Activated CD8-positive, alpha-beta memory T cell treated with anti-CD3 and anti-CD28 coated beads for 24 hours (primary cell): ENCODE results near the gene TMEM200B.
"Not testable (repeated sequence)": the region's sequence is repeated elsewhere in the genome, so short reads cannot be mapped to it uniquely, and the experiment has no call there.

ENCODE experiments used
- DNase-seq: peaks from one replicate; pipeline ENCODE4 v3.0.0-alpha.2; 2020

The TMEM200B gene

DNA sequence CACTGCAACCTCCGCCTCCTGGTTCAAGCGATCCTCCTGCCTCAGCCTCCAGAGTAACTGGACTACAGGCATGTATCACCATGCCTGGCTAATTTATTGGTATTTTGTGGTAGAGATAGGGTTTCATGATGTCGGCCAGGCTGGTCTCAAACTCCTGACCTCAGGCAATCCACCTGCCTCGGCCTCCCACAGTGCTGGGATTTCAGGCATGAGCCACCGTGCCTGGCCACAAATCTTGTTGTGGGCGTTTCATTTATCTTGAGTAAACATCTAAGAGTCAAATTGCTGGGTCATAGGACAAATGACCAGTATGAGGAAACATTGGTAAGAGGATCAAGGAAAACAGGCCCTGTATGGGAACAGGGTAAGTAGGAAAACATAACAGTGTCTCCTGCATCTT is 17.9 kb downstream of the TMEM200B start:
- DNase-seq, result no peak

DNA sequence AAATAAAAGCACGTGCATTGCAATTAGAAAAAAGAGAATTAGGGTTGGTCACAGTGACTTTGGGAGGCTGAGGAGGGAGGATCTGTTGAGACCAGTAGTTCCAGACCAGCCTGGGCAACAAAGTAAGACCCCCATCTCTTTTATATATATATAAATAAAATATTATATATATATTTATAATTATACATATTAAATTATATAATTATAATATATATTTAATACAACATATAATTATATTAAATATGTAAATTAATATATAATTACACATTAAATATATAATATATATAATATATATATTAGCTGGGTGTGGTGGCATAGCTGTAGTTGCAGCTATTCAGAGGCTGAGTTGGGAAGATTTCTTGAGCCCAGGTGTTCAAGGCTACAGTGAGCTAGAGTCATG is 23.2 kb downstream of the TMEM200B start:
- no peak for DNase-seq

DNA sequence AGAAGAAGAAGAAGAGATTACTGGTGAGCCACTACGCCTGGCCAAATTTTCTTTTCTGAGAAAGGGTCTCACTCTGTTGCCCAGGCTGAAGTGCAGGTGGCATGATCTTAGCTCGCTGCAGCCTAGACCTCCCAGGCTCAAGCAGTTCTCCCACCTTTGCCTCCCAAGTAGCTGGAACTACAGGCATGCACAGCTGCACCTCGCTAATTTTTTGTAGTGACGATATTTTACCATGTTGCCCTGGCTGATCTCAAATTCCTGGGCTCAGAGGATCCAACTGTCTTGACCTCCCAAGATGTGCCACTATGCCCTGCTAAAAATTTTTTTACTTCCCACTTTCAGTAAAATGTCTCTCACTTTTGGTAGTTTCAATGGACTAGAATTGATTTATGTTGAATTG is 24.4 kb downstream of the TMEM200B start:
- no peak for DNase-seq

- DNase-seq, result no peak
Observed at GRCh38 chr1:29096231-29096886, 27.3 kb downstream of the TMEM200B start.

DNA sequence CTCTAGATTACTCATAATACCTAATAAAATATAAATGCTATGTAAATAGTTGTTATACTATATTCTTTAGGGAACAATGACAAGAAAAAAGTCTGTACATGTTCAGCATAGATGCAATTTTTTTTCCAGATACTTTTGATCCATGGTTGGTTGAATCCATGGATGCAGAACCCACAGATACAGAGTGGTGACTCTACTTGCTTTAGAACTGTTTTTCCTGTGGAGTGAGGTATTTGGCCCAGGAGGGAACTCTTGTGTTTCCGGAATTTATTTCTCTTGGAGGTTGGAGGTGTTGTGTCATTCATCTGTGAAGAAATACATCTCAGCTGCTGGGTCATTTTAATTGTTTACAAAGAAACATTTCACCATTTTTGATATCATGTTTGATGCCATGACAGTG is 28.7 kb downstream of the TMEM200B start:
- no peak for DNase-seq

- no peak for DNase-seq
Observed at GRCh38 chr1:29094433-29094832, 29.3 kb downstream of the TMEM200B start.

- not testable (repeated sequence) for DNase-seq
Observed at GRCh38 chr1:29092704-29093103, 31.0 kb downstream of the TMEM200B start.

DNA sequence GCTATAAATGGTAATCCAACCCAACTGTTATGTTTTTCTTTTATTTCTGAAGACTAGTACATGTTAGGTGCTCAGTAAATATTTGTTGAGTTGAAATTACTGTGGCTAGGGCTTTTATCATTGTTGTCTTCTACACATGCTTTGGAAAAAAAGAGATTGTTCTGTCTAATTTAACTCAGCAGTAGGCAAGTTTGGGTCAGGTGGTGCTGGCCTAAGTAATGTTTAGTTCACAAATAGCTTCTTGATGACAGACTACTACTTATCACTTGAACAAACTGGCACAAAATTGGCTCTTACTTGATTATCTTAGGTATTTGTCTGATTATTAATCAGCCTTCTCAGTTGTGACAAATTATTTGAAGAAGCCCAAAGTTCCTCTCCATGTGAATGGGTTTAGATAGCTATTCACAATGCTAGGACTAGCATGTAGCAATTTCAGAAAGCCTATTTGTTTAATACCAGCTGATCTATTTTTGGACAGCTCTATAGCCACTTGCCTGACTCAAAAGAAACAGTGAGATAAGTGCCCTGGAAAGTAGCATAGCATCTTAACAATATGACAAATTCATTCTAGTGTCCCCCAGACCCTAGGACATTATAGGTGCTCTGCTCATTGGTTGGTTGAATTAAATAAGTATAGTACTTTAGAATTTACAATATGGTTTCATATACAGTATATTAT is 32.6 kb downstream of the TMEM200B start:
- no peak for DNase-seq

GRCh38 chr1:29084196-29084521 is 39.5 kb downstream of the TMEM200B start:
- DNase-seq, result no peak

GRCh38 chr1:29083317-29084195 is 40.1 kb downstream of the TMEM200B start:
- no peak for DNase-seq

GRCh38 chr1:29082519-29082918 is 41.2 kb downstream of the TMEM200B start:
- no peak for DNase-seq

- DNase-seq, result no peak
Observed at GRCh38 chr1:29081201-29081600, 42.5 kb downstream of the TMEM200B start.

GRCh38 chr1:29079916-29080629 is 43.6 kb downstream of the TMEM200B start:
- not testable (repeated sequence) for DNase-seq

DNA sequence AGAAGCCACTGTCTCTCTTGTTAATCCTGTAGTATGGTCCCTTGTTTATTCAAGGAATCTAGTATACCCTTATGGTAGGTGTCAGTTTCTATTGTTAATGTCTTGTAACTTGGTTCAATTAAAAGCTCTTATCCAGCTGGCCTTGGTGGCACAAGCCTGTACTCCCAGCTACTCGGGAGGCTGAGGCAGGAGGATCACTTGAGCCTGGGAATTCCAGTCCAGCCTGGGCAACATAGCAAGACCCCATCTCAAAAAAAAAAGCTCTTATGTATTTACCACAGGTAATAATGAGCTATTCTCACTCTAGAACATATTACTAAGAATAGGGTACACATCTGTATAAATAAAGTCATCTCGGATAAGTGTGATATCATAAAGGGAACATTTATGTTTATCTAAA is 46.5 kb downstream of the TMEM200B start:
- no peak for DNase-seq
